Fibroblast of skin of left quadriceps (primary cell): ENCODE data around the gene AFAP1.

ENCODE experiments used
- DNase-seq, 2 experiments: peaks; one replicate each; pipeline ENCODE4 v3.0.0-alpha.2; 2013; ENCODE audit warnings: low read depth in 2 of 2

Gene AFAP1

DNA sequence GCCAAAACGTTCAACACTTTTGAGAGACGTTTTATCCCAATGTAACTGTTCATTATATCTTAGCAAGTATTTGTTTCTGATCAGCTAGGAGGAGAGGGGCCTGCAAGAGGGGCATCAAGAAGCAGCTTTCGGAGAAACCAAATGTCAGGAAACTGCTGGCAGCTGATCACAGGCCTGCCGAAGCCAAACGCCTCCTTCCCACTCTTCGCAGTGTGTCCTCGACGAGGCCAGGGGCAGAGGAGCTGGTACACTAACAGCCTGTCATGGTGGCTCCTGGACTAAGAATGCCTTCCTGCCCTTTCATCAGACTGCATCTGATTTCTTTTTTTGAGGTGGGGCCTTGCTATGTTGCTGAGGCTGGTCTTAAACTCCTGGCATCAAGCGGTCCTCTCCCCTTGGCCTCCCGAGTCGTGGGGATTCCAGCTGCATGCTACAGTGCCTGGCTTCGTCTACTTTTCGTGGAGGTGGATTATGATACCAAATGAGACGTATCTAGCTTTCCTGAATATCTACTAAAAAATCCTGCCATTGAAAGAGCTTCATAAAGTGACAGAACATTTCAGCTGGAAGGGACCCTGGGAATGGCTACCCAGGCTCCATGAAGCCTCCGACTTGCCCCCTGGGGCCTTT lies 134.8 kb downstream of the AFAP1 start:
- DNase-seq = no peak

DNA sequence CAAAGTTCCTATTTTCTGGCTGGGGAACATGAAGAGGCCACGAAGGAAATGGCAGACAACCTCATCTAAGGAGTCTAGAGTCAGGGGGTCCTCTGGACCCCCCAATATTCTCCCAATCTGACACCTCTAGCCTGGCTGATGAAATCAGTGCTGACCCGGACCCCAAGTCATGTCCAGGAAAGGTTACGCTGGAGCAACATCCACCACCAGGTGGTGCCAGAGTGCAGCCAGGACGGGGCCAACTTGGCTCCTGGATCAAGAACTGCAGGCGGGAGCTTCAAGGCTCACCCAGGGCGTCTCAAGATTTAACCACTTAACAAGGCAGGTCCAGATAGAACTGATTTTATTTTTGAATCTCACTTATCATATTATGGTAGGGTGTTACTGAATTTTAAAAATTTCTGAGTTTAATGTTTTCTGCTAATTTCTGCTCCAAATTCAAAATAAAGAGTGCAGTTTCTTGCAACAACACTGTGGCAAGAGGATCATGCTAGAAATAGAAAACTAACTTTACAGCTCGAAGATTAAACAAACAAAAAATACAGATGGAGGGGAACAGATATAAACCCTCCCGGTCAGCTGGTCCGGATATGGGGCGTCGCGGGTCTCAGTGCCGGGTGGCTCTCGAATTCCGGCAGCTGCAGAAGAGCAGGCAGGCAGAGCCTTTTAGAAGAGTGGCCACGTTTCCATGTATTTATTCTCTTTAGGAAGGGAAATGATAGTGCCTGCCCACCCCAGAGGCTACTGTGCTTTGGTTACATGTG lies 135.5 kb downstream of the AFAP1 start:
- no peak for DNase-seq

DNA sequence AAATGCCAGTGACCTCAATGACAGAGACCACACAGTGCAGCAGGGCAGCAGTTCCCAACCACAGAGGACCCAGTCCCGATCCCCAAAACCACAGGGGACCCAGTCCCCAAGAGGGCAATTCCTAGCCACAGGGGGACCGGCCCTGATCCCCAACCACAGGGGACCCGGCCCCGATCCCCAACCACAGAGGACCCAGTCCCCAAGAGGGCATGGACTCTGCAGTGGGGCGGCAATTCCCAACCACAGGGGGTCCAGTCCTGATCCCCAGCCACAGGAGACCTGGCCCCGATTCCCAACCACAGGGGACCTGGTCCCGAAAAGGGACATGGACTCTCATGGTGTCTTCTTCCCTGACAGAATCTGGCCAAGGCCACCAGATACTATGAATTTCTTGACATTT lies 136.3 kb downstream of the AFAP1 start:
- no peak for DNase-seq

DNA sequence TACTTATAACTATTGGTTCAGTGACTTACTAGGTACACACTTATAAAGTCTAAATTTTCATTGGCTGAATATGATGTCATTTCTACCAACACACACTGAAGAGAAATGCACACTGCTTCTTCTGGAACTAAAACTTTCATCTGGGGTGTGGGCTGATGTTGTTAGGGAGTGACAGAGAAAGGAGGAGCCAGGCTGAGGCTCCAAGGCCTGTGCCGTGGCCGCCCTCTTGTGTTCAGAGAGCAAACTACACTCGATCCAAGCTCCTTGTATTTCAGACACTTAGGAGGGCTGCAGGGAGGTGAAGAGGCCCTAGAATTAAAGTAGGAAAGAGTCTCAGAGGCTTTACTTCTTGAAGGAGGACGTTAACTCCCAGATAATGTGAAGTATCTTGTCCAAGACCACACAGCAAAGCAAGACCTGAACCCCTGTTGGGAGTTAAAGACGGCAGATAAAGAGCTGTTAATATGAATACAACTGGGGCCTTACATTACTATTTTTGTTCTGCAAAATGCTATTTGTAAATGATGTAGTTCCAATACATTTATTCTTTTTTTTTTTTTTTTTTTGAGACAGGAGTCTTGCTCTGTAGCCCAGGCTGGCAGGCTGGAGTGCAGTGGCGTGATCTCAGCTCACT lies 137.5 kb downstream of the AFAP1 start:
- DNase-seq = peak; percentile 44 to 49

DNA sequence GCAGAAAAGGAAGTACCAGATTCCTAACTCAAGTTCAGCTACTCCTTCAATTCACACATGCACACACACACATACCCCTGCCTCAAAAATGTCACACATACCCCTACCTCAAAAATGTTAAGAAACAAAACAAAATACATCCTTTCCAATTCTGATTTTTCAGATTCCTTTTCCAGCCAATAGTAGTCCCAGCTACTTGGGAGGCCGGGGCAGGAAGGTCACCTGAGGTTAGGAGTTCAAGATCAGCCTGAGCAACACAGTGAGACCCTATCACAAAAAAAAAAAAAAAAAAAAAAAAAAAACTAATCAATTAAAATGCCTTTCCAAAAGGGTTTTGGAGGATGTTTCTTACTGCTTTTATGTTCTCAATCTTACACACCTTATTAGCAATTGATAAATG lies 138.0 kb downstream of the AFAP1 start:
- no peak for DNase-seq

DNA sequence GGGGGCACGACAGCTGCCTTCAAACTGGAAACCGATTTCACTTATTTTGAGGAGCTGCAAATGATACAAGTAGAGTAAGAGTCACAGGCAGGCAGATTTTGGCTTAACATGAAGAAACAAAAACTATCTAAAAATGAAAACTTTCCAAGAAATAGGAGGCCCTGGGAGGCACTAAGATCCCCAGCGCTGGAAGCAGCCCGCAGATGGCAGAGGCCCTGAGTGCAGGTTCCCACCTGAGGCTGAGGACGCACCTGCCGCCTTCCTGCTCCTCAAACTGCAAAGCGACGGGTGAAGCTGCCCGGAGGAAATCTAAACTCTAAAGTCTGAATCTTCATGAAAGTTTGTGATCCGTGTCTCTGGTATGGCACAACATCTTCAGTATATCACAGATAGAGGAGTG lies 138.7 kb downstream of the AFAP1 start:
- no peak for DNase-seq

DNA sequence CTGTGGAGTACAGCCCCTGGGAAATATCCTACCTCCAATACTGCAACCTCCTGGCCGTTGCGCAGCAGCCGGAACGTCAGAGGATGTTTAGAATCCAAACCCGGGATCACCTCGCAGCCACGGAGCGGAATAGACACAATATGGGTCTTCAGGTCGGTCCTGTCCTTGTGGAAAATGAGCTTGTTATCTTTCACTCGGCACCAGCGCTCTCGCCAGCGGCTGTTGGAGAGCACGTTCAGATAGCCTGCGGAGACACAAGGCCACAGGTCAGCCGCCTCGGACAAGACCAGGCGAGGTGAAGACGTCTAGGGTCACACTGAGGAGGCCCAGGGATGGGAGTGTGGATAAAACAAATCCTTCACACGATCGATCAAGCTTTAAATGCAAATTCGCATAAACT lies 139.3 kb downstream of the AFAP1 start:
- DNase-seq = no peak

DNA sequence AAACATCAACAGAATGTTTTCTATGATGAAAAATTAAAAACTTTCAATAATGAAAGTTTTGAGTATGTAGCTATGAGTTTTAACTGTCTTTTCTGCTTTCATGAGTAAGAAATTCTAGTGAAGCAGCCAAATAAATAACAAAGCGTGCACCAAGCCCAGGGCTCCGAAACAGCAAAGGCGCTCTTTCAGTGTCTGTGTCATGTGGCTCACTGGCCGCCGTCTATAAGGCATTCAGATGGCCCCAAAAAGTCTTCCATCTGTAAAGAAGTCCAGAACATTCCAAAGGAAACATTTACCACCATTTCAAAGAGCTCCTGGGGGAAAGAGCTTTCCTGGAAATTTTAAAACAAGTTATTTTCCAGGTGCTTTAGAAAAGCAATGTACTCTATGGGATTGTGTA lies 139.9 kb downstream of the AFAP1 start:
- no peak for DNase-seq

DNA sequence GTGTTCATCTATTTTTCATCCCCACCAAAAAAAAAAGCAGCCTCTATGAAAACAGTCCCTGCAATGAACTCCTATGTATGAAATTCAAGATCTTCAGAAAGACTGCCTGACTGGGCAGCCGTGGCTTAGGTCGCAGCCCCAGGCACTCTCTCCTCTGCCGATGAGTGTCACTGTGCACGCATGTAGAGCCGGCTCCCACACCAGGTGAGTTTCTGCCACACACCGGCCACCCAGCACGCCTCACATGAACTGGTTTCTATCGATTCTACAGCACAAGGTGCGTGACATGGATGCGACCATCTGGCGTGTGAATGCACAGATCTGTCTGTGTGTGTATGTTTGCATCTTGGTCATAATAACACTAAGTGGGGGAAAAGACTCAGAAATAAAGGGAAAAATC lies 140.4 kb downstream of the AFAP1 start:
- DNase-seq = no peak

DNA sequence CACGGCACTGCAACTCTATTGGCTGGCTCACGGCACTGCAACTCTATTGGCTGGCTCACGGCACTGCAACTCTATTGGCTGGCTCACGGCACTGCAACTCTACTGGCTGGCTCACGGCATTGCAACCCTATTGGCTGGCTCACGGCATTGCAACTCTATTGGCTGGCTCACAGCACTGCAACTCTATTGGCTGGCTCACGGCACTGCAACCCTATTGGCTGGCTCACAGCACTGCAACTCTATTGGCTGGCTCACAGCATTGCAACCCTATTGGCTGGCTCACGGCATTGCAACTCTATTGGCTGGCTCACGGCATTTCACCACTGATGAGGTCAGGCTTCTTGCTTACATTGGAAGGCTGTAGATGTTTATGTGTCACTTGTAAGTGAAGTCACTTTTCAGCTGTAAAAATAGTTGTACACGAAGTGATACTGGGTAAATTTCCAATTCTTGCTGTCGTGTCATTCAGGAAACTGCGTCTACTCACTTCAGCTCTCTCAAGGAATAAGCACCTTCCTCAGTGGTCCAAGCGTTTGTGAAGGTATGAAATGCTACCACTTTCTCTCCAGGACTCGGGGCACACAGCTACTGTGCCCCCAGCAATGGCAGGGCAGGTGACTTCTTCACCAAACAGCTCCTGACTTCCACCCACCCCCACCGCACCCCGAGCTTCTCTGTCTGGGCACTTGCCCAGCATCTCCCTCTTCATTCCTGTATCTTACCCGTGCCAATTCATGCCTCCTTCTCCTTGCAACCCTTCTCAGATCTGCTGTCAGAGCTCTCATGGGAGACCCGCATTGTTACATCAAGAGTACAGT lies 141.3 kb downstream of the AFAP1 start:
- no peak for DNase-seq

DNA sequence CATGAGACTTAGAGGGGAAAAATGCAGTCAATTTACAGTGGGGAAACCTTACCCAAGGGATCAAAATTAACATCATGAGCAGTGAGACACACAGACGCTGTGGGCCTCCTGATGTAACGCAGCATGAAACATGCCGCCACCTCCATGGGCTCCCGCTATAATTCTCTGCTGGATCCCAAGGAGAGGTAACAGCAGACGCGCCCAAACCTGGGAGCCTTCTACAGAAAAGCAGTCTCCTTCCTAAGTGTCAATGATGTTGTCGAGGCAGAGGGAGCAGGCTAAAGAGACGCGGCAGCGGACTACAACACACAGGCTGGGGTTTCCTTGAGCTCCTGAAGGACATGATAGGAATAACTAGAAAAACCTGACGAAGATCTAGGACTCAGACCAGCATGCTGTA lies 142.3 kb downstream of the AFAP1 start:
- no peak for DNase-seq

DNA sequence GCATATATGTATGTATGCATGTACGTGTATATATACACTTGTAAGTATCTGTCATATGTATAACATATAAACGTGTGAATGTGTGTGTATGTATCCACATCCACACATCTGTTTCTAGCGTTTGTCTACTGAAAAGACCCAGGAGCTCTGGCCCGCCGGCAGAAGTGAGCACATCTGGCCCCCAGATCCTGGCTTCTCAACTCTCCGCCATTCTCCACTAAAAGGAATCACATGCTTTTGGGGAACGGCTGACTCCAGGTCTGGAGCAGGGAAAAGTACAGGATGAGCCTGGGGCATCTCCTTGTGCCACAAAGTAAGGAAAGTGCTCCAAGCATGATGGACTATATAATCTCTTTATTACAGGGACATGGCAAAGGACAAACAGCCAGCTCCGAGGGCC lies 143.7 kb downstream of the AFAP1 start:
- DNase-seq = no peak

DNA sequence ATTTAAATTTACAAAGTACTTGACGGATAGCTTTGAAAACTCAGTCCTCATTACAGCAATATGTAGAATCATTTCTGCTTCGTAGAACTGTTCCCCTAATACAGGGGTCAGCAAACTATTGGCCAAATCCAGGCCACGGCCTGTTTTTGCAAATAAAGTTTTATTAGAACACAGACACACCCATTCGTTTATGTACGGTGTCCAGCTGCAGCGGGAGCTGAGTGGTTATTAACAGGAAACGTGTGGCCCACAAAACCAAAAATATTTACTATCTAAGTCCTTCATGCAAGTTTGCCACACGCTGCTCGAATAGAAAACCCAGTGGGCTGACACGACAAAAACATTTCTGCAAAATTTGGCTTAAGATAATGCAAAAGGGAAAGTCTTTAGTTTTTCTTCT lies 146.5 kb downstream of the AFAP1 start:
- no peak for DNase-seq

DNA sequence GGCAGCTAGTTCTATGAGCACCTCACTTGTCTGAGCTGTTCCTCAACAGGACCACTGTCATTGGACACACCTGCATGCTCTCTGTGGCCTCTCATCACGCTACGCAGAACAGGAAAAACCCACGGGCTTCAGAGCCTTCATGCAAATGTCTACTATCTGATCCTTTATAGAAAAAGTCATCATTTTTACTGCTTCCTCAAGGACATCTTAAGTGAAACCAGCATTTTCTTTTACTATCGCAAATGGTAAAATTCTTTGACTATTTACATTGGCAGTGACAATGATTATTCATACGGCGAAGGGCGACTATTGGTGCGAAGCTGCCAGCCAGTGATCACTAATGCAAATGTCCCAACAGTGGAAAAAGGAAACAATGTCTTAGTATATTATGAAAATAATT lies 147.0 kb downstream of the AFAP1 start:
- DNase-seq = no peak

DNA sequence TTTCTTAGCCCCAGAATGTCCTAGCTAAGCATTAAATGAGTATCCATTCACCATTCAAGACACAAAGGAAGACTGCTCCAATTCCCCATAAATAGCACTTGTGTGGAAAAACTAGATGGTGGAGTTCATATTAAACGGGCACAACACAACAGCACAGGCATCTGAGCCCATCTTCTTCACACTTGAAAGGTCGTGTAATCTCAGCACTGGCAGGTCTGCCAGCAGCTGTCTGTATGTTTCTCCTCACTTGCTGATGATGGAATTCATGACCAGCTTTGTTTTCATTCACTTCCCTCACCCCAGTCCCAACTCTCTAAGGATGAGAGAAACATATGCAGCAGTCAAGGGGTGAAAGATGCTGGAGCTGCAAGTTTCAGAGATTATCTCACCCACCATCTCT lies 148.7 kb downstream of the AFAP1 start:
- DNase-seq = no peak

DNA sequence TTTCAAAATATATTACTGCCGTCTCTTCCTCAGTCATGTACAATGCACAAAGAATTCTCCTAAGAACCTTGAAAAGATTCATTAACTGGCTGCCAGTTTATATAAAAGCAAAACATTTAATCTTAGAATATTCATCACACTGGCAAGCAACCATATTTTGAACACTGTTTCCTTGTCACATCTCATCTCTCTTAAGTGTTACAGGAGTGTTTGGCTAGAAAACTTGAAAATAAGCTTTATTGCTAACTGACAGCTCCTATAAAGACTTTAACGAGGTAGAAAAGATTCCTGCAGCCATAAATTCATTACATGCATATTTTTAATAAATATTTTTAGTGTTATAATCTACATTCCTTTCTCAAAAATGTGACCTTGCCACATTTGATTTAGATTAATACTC lies 149.6 kb downstream of the AFAP1 start:
- no peak for DNase-seq

DNA sequence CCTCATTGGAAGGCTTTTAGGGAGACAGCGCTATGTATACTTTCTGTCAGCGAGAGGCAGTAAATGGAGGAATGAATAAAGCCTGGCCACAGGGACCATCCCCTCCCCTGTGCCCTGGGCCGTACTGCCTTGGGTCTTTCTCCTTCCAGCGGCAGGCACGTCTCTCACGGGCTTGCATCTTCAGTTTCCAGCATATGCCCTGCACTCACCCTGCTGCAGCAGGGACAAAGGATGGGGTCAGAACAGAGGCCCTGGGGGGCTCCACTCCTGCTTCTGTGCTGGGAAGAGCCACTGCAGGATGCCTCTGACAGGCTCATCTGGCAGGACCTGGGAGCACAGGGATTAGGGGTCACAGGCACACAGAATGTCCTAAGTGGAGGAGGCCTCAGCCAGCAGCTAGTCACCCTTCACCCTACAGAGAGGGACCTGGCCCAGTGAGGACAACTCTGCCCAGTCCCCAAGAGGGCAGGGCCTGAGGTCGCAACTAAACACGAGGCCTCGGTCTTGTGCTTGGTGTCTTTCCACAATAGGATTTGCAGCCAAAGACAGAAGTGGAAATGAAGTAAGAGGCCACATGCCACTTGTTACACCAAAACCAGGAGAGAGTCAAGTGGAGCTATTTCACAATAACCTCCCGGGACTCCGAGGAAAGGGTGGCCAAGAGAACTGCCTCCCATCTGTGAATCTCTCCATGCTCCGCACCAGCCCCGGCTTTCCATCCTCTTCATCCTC lies 150.8 kb downstream of the AFAP1 start:
- DNase-seq = no peak

DNA sequence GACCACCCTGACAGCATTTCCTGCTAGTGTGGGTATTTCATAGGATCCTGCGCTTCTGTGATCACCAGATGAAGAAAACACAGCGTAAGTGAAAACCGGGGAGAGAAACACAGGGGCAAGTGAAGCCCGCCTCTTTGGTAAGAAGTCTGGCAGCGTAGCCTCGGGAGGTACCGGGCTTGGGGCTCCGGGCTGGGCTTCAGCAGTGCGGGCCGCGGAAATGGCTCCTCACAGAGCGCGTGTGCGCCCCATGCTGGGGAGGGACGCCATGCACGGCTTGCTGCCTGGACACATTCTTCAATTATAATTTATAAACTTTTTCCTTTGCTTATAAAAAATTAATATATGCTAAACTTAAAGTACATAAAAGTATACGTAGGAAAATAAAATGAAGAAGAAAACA lies 151.5 kb downstream of the AFAP1 start:
- no peak for DNase-seq

DNA sequence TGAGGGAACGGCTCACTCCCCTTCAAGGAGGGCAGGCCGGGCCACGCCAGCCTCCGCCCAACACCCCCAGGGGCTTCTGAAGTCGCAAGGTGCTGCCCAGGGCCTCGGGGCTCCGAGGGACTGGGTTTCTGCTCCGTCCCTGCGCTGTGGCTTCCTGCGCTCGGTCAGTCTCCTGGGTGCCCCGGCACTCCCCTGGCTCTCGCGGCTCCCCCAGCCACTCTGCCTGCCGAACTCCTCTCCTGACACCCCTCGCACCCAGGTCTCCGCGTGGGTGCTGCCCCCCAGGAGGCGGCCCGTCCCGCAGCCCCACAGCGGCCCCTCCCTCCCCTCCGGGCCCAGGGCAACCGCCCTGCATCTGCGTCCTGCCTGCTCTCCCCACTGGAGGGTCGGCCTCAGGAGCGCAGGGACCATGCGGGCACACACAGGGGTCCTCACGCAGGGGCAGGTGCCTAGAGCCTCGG lies 151.9 kb downstream of the AFAP1 start:
- DNase-seq = no peak

DNA sequence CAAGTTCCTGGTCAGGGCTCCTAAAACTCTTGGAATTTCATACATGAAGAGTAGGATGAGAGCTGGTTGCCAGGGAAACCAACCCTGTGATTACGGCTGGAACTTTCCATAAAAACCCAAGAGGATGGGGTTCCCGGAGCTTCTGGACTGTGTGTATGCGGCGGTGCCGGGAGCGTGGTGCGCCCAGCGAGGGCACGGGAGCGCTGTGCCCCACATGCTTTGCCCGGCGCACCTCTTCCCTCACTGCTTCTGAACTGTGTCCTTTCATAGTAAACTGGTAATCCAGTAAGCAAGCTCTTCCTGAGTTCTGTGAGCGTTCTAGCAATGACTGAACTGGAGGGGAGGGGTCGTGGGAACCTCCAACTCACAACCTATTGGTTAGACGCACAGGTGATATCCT lies 152.6 kb downstream of the AFAP1 start:
- no peak for DNase-seq

DNA sequence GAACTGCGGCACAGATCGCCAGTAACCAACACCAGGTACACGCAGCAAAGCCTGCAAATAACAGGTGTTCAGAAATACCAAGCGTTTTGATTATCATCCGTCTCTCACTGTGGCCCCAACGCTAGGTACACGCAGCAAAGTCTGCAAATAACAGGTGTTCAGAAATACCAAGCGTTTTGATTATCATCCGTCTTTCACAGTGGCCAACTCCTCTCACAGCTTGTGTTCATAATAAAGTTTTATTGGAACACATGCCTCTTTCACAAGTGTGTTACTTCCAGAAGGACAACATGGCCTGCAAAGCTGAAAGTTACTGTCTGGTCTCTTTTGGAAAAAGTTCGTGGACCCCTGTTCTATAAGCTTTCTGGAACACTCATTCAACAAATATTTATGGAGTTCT lies 153.1 kb downstream of the AFAP1 start:
- DNase-seq = no peak

DNA sequence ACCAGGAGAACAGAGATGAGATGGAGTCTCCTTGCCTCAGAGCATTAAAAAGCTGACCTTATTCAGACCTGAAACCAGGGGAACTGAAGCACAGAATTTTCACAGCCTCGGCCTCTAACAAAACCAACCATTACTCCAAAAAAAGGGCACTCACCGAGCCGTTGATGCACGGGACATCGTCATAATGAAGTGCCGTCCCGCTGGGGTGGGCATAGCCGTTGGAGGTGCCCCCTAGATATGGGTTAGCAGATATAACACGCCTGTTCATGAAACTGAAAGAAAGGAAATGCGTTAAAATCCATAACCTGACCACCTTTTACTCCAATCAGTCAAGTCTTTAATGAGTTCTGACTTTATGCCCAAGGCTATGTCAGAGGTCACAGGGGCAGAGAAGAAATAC lies 153.6 kb downstream of the AFAP1 start:
- no peak for DNase-seq
